Stimulated activated naive CD8-positive, alpha-beta T cell treated with anti-CD3 and anti-CD28 coated beads, Interleukin-15, Interleukin-2, amounts not matched to agents 100 ng/mL and 50 ng/mL, for 24 hours (primary cell): ENCODE measurements around the gene GABRQ.
"Not testable (repeated sequence)": the region's sequence is repeated elsewhere in the genome, so short reads cannot be mapped to it uniquely, and the experiment has no call there.

ENCODE experiments used
- H3K27ac Mint-ChIP-seq: one replicate; pipeline ENCODE4 v1.8.0; 2021; ENCODE audit warnings: mild to moderate bottlenecking, mixed read lengths
- H3K27me3 Mint-ChIP-seq: one replicate; pipeline ENCODE4 v1.8.0; 2021; ENCODE audit warnings: mixed read lengths
- H3K36me3 Mint-ChIP-seq: one replicate; pipeline ENCODE4 v1.8.0; 2021; ENCODE audit warnings: low read depth, mixed read lengths
- H3K4me1 Mint-ChIP-seq: one replicate; pipeline ENCODE4 v1.8.0; 2021; ENCODE audit warnings: low read depth, mixed read lengths
- H3K4me3 Mint-ChIP-seq: one replicate; pipeline ENCODE4 v1.8.0; 2021; ENCODE audit warnings: mild to moderate bottlenecking, mixed read lengths
- H3K9me3 Mint-ChIP-seq: one replicate; pipeline ENCODE4 v1.8.0; 2021; ENCODE audit warnings: mixed read lengths

Gene GABRQ

GRCh38 chrX:152642931-152643564 is 5.4 kb downstream of the GABRQ start:
- Mint-ChIP-seq H3K4me1 (no peaks in the 10 kb centered on the region), H3K27me3 (peaks cover 11% of the 10 kb centered on the region), H3K36me3 (no peaks in the 10 kb centered on the region), H3K9me3 (no peaks in the 10 kb centered on the region), H3K4me3 (no peak overlapping the region), H3K27ac (no peak overlapping the region)

GRCh38 chrX:152646961-152647360 is 9.3 kb downstream of the GABRQ start:
- no peaks in the 10 kb centered on the region for H3K9me3 Mint-ChIP-seq

GRCh38 chrX:152647978-152648377 is 10.3 kb downstream of the GABRQ start:
- Mint-ChIP-seq H3K27me3 (no peaks in the 10 kb centered on the region), H3K36me3 (no peaks in the 10 kb centered on the region), H3K4me1 (no peaks in the 10 kb centered on the region), H3K27ac (no peak overlapping the region), H3K4me3 (no peak overlapping the region), H3K9me3 (no peaks in the 10 kb centered on the region)

More at GRCh38 chrX:152646961-152647360, 9.3 kb downstream of the GABRQ start:
- Mint-ChIP-seq H3K4me1 (no peaks in the 10 kb centered on the region), H3K4me3 (no peak overlapping the region), H3K36me3 (no peaks in the 10 kb centered on the region), H3K27me3 (no peaks in the 10 kb centered on the region), H3K27ac (no peak overlapping the region)

GRCh38 chrX:152652060-152652459 is 14.4 kb downstream of the GABRQ start:
- Mint-ChIP-seq H3K36me3 (no peaks in the 10 kb centered on the region), H3K27me3 (no peaks in the 10 kb centered on the region), H3K4me3 (no peak overlapping the region), H3K27ac (no peak overlapping the region), H3K9me3 (no peaks in the 10 kb centered on the region), H3K4me1 (no peaks in the 10 kb centered on the region)

- H3K36me3 Mint-ChIP-seq: no peaks in the 10 kb centered on the region
- H3K4me1 Mint-ChIP-seq: no peaks in the 10 kb centered on the region
- no peak overlapping the region for H3K4me3 Mint-ChIP-seq
- H3K27me3 Mint-ChIP-seq: no peaks in the 10 kb centered on the region
- H3K9me3 Mint-ChIP-seq: no peaks in the 10 kb centered on the region
- H3K27ac Mint-ChIP-seq: no peak overlapping the region
These were observed 14.8 kb downstream of the GABRQ start for GRCh38 chrX:152652467-152652866.

- Mint-ChIP-seq H3K36me3 (no peaks in the 10 kb centered on the region), H3K4me3 (no peak overlapping the region), H3K27ac (no peak overlapping the region), H3K9me3 (no peaks in the 10 kb centered on the region), H3K27me3 (no peaks in the 10 kb centered on the region), H3K4me1 (no peaks in the 10 kb centered on the region)
These were observed 18.4 kb downstream of the GABRQ start for GRCh38 chrX:152656087-152656486.

GRCh38 chrX:152656890-152657289 is 19.2 kb downstream of the GABRQ start:
- no peak overlapping the region for H3K27ac Mint-ChIP-seq
- H3K27me3 Mint-ChIP-seq: no peaks in the 10 kb centered on the region
- H3K36me3 Mint-ChIP-seq: no peaks in the 10 kb centered on the region
- no peaks in the 10 kb centered on the region for H3K9me3 Mint-ChIP-seq
- H3K4me3 Mint-ChIP-seq: no peak overlapping the region
- H3K4me1 Mint-ChIP-seq: no peaks in the 10 kb centered on the region

- no peaks in the 10 kb centered on the region for H3K4me1 Mint-ChIP-seq
- H3K27ac Mint-ChIP-seq: no peak overlapping the region
- no peaks in the 10 kb centered on the region for H3K9me3 Mint-ChIP-seq
- H3K36me3 Mint-ChIP-seq: no peaks in the 10 kb centered on the region
- H3K27me3 Mint-ChIP-seq: no peaks in the 10 kb centered on the region
- no peak overlapping the region for H3K4me3 Mint-ChIP-seq
These were observed 20.6 kb downstream of the GABRQ start for GRCh38 chrX:152658302-152658701.

GRCh38 chrX:152663086-152663485 is 25.4 kb downstream of the GABRQ start:
- H3K27ac Mint-ChIP-seq: no peak overlapping the region
- H3K27me3 Mint-ChIP-seq: peaks cover 8% of the 10 kb centered on the region
- H3K4me3 Mint-ChIP-seq: no peak overlapping the region
- peaks cover 6% of the 10 kb centered on the region for H3K9me3 Mint-ChIP-seq
- H3K36me3 Mint-ChIP-seq: no peaks in the 10 kb centered on the region
- no peaks in the 10 kb centered on the region for H3K4me1 Mint-ChIP-seq

GRCh38 chrX:152674135-152674534 is 36.4 kb downstream of the GABRQ start:
- Mint-ChIP-seq H3K36me3 (no peaks in the 10 kb centered on the region), H3K4me1 (no peaks in the 10 kb centered on the region), H3K4me3 (no peak overlapping the region), H3K9me3 (no peaks in the 10 kb centered on the region), H3K27me3 (no peaks in the 10 kb centered on the region), H3K27ac (no peak overlapping the region)

- not testable (repeated sequence) for H3K27me3 Mint-ChIP-seq
These were observed 37.0 kb downstream of the GABRQ start for GRCh38 chrX:152674652-152675051.

GRCh38 chrX:152681012-152681411 is 43.3 kb downstream of the GABRQ start:
- H3K4me3 Mint-ChIP-seq, H3K27me3 Mint-ChIP-seq, H3K27ac Mint-ChIP-seq, H3K9me3 Mint-ChIP-seq, H3K36me3 Mint-ChIP-seq, H3K4me1 Mint-ChIP-seq: not testable (repeated sequence)

More at GRCh38 chrX:152674652-152675051, 37.0 kb downstream of the GABRQ start:
- H3K9me3 Mint-ChIP-seq, H3K4me1 Mint-ChIP-seq, H3K4me3 Mint-ChIP-seq, H3K36me3 Mint-ChIP-seq, H3K27ac Mint-ChIP-seq: not testable (repeated sequence)

GRCh38 chrX:152697952-152698931 is 60.5 kb downstream of the GABRQ start, which contains the start of gene MAGEA3:
MAGEA3 (plus strand) TSS chrX:152698794; CDS start chrX:152700833, 2,039 bp downstream.
- not testable (repeated sequence) for H3K9me3 Mint-ChIP-seq, H3K4me3 Mint-ChIP-seq

GRCh38 chrX:152700390-152700789 is 62.7 kb downstream of the GABRQ start:
- H3K4me3 Mint-ChIP-seq, H3K36me3 Mint-ChIP-seq, H3K4me1 Mint-ChIP-seq, H3K27ac Mint-ChIP-seq, H3K27me3 Mint-ChIP-seq, H3K9me3 Mint-ChIP-seq: not testable (repeated sequence)

More at GRCh38 chrX:152697952-152698931, 60.5 kb downstream of the GABRQ start, which contains the start of gene MAGEA3:
- not testable (repeated sequence) for H3K36me3 Mint-ChIP-seq, H3K27me3 Mint-ChIP-seq, H3K27ac Mint-ChIP-seq, H3K4me1 Mint-ChIP-seq

GRCh38 chrX:152706500-152706899 is 68.8 kb downstream of the GABRQ start:
- H3K4me3 Mint-ChIP-seq, H3K27ac Mint-ChIP-seq, H3K9me3 Mint-ChIP-seq, H3K4me1 Mint-ChIP-seq, H3K36me3 Mint-ChIP-seq, H3K27me3 Mint-ChIP-seq: not testable (repeated sequence)
